ENCODE data around the gene ARHGAP21.

Gene ARHGAP21

GRCh38 chr10:24574578-24575155, 149.0 kb downstream of the ARHGAP21 start:
- H3K4me3 ChIP-seq (ENCODE audit: low read length): no peak overlapping the region
- no peak for DNase-seq (ENCODE audit: low read depth)
- peak; percentile 2 for TF ChIP-seq CTCF (conservative IDR thresholded peaks at IDR 0.05; ENCODE audit: low read depth, low read length)

DNA sequence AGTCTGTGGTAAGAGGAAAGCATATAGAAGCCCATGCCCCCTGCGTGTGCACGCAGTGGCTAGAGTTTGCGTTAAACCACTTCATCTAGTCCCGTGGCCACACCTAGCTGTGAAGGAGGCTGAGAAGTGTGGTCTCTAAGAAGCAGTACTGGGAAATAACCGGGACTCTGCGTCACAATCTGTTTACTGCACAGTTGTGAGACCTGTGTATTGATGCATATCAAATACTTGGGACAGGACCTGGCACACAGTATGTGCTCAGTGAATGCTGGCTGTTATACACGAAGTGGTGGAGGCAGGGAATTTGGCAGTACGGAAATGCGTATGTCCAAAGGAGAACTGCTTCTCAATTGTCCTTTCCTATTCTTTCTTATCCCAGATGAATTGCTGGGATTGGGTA, 149.5 kb downstream of the ARHGAP21 start:
- DNase-seq (ENCODE audit: low read depth): no peak
- no peak for TF ChIP-seq CTCF (conservative IDR thresholded peaks at IDR 0.05; ENCODE audit: low read depth, low read length)
- no peak overlapping the region for H3K4me3 ChIP-seq (ENCODE audit: low read length)

DNA sequence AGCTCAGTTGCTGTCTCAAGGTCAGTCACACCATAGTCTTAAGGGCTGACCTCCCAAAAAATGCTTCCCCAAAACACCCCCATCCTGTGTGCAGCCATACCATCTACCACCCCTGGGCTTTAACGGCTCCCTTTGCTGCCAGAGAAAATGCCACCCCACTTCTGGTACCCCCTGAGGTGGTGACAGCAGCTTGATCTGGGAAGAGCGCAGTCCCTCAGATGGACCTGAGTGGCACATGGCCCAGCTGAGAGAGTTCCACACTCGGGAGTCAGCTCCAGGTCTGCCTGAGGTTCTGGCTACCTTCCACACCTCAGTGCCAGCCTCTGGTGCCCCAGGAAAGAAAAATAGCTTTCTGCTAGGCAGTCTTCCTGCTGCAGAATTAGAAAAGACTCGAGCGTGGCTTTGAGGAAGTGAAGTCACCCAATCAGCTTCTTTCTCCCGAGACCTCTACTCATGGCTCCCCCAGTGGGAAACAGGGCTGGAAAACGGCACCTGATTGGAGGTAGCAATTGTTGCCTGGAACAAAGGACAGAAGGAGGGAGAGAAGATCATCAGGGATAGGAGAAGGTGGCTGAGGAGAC, 151.7 kb downstream of the ARHGAP21 start:
- H3K4me3 ChIP-seq (ENCODE audit: low read length): no peak overlapping the region
- TF ChIP-seq CTCF (conservative IDR thresholded peaks at IDR 0.05; ENCODE audit: low read depth, low read length): no peak
- no peak for DNase-seq (ENCODE audit: low read depth)

- no peak for DNase-seq (ENCODE audit: low read depth)
- no peak for TF ChIP-seq CTCF (conservative IDR thresholded peaks at IDR 0.05; ENCODE audit: low read depth, low read length)
- no peak overlapping the region for H3K4me3 ChIP-seq (ENCODE audit: low read length)
Measured at GRCh38 chr10:24570658-24571426, 152.8 kb downstream of the ARHGAP21 start.

DNA sequence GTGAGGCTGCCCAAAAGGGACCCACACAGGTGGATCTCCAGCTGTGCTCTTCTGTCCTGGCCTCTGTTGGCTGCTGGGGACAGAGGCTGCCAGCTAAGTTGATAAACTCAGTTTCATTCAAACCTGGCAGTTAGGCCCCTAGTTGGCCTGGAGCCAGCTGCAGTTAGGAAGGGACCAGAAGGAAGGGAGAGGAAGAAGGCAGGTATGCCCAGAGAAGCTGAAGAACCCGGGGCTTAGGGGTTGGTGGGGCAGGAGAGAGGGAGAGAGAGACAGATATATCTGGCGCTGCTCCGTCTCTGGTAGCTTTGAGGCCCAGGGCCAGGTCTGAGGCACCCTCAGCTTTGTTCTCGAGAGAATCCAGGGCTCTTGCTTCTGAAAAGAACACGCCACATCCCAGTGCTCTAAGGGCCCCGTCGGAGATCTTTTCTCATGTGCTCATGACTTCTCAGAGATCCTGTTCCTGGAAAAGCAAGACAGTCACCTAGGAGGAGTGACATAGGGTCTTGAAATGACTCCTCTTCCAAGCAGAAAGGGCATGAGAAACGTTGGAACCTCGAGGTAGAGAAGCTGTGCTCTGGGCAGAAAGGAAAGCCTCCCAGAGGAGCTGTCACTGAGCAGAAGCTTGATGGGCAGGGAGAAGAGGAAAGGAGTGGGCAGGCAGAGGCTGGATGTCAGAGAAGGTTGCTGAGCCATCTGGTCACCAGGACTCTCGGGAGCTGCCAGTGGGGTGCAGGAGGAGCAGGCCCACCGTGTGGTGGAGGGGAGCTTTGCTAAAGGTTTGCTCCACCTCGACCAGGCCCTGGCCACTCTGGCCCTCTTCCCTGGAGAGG, 153.6 kb downstream of the ARHGAP21 start:
- no peak for TF ChIP-seq CTCF (conservative IDR thresholded peaks at IDR 0.05; ENCODE audit: low read depth, low read length)
- H3K4me3 ChIP-seq (ENCODE audit: low read length): no peak overlapping the region
- DNase-seq (ENCODE audit: low read depth): no peak

GRCh38 chr10:24569330-24569796, 154.3 kb downstream of the ARHGAP21 start:
- DNase-seq (ENCODE audit: low read depth): no peak
- no peak overlapping the region for H3K4me3 ChIP-seq (ENCODE audit: low read length)
- no peak for TF ChIP-seq CTCF (conservative IDR thresholded peaks at IDR 0.05; ENCODE audit: low read depth, low read length)
